ENCODE results near the gene GNLY.

DNA sequence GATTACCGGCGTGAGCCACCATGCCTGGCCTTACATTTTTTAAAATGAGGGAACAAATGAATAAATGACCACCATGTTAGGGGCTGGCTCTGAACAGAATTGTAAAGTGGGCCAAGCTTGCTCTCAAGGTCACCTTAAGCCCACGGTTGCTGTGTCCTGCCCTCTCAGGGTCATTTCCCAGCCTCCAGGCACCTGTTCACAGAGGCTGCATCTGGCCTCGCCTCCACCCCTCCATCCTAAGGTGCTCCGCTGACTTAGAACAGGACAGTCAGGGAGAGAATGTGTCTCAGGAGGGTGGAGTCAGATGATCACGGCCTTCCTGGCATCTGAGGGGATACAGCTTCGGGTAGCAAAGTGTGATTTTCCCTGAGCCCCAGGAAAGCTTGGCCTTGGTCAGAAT lies 33.4 kb upstream of the GNLY start:
- TF ChIP-seq, protein P1, sequence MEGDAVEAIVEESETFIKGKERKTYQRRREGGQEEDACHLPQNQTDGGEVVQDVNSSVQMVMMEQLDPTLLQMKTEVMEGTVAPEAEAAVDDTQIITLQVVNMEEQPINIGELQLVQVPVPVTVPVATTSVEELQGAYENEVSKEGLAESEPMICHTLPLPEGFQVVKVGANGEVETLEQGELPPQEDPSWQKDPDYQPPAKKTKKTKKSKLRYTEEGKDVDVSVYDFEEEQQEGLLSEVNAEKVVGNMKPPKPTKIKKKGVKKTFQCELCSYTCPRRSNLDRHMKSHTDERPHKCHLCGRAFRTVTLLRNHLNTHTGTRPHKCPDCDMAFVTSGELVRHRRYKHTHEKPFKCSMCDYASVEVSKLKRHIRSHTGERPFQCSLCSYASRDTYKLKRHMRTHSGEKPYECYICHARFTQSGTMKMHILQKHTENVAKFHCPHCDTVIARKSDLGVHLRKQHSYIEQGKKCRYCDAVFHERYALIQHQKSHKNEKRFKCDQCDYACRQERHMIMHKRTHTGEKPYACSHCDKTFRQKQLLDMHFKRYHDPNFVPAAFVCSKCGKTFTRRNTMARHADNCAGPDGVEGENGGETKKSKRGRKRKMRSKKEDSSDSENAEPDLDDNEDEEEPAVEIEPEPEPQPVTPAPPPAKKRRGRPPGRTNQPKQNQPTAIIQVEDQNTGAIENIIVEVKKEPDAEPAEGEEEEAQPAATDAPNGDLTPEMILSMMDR (IDR thresholded peaks at IDR 0.05; ENCODE audit: low read length) = no peak
- TF ChIP-seq EZH2 (IDR thresholded peaks at IDR 0.05; ENCODE audit: borderline replicate concordance, low read length) = no peak

Data from OCI-LY1 (cell line).